ENCODE data around the gene ZMIZ2.

- TF ChIP-seq CTCF (conservative IDR thresholded peaks at IDR 0.05) (no peak), EZH2 (IDR thresholded peaks at IDR 0.05; ENCODE audit: low read depth) (no peak)
These were observed 18.6 kb upstream of the ZMIZ2 start for GRCh38 chr7:44729949-44730590.
